Ovary (tissue), 3 donors: ENCODE results near the gene RAP1GAP.

Experiments used
- CTCF ChIP-seq, 3 donors: fragments of 450-650 bp in 2 of 3; fragments of 200-600 bp in 1 of 3; IDR thresholded peaks; one replicate each; pipeline versions ENCODE4 v1.5.1 to v1.8.0; 2016 to 2022; ENCODE audit warnings: antibody characterized with exemption in 3 of 3, mild to moderate bottlenecking in 1 of 3
- POLR2A ChIP-seq: fragments of 450-650 bp; IDR thresholded peaks from one replicate; pipeline ENCODE4 v1.6.1; 2017; ENCODE audit warnings: antibody characterized with exemption, mild to moderate bottlenecking, moderate library complexity
- donor health status: DM: no; HTN: no; CAD: no.

GRCh38 chr1:21703318-21703963, 34.3 kb upstream of the RAP1GAP start:
- TF ChIP-seq CTCF (IDR thresholded peaks at IDR 0.05), result no peak
- TF ChIP-seq POLR2A, result no peak
